HG03045 (cell line): ENCODE measurements around the gene FNDC3B.

ENCODE experiments used
- ATAC-seq: cut with Tn5 transposase; IDR thresholded peaks from one replicate; pipeline ENCODE4 v1.9.1; 2021; ENCODE audit warnings: mild to moderate bottlenecking, moderate library complexity; ENCODE audit not compliant: unreplicated experiment

The FNDC3B gene

DNA sequence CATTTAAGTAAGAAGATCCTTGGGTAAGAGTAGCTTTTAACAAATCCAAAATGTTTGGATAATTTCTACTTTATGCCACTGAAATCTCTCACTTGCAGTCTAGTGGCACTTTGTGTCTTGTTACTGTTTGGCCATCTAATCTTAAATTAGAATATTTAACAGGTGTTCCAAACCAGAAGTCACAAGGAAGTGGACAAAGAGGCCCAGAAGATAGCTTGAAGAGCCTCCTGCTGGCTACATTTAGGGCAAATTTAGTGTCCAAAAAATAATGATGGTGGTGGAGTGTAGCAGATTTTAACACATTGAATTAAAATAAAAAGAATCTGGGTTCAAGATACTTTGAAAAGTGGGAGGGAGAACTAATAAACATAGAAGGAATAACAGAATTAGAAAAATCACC, 236.7 kb downstream of the FNDC3B start:
- no peak for ATAC-seq

DNA sequence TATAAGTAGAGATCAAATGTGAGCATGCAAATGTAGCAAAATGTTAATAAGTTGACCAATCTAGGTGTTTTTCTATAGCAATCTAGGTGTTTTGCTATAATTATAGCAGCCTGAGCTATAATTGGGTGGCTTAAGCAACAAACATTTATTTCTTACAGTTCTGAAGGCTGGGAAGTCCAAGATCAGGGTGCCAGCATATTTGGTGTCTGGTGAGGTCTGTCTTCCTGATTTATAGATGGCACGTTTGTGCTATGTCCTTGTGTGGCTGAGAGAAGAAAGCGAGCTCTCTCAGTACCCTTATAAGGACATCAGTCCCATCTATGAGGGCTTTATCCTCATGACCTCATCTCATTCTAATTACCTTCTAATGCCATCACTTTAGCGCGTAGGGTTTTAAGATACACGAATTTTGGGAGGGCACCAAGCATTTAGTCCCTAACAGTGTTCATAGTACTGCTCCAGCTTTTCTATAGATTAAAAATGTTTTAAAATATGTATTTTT, 237.8 kb downstream of the FNDC3B start:
- ATAC-seq: no peak

DNA sequence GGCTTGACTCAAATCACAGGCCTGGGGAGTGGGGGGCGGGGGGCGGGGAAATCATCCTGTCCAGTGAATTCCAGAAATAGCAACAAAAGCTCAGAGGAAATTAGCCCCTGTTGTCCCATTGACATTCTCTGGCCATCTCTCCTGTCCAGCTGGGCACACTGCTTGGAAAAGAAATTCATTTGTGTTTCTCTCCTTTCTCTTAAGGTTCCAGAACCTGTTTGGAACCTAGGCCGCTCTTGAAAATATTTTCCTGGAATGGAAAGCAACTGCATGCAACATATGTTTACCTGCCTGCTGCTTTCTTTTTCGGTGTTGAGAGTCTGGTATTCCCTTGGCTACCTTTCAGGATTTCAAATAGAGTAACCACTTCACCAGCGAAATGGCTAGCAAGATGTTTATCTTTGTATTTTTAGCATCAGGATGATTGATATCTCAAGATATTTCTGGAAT, 239.8 kb downstream of the FNDC3B start:
- ATAC-seq: no peak

DNA sequence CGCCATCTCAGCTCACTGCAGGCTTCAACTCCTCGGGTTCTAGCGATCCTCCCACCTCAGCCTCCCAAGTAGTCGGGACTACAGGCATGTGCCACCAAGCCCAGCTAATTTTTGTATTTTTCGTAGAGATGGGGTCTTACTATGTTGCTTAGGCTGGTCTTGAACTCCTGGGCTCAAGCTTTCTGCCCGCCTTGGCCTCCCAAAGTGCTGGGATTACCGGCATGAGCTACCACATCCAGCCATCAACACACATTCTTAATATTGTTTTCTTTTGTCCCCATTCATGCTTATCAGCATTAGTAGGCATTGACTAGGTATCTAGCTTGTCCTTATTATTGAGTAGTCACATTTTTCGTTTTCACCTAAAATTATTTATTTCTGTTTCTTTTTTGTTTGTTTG, 240.6 kb downstream of the FNDC3B start:
- no peak for ATAC-seq

DNA sequence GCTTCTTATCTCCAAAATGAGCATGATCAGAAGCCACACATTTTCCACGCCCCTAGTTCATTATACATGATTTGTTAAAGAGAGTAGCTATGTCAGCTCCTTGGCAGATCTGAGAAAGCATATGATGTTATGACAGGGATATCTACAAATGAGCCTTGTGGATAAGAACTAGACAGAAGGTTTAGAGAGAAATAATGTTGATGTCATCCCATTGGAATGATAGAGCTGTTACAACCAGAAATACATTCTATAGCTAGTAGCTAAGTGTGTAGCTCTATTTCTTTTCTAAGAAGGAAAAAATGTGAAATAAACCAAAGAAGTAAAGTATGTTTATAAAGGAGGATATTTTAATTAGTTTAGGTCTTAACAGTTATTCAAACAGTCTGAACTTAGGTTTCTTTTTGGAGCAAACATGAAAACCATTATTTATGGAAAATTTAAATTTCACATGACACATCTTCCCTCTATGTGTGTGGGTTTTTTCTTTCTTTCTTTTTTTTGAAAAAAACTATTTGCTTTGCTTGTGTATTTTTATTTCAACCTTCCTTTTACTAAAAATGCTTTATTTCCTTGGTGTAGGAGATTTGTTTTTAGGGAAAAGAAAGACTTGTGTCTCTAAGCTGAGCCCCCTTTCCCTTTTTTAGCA, 241.2 kb downstream of the FNDC3B start:
- ATAC-seq: no peak

DNA sequence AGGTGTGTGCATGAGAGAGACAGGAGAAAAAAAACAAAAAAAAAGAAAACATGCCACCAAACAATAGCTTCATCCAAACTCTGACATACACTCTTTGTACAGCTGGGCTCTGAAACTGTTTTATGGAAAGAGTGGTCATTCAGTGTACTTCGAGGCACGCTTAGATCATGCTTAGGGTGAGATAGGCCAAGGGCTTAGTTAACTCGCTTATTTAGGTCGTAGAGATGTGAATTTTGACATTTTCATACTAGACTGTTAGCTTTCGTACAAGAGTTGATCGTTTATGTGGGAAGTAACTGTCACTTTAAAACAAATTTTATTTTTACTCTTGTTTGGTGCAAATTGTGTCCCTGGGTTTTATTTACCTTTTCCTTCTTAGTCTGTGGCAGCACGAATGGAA, 242.5 kb downstream of the FNDC3B start:
- no peak for ATAC-seq

DNA sequence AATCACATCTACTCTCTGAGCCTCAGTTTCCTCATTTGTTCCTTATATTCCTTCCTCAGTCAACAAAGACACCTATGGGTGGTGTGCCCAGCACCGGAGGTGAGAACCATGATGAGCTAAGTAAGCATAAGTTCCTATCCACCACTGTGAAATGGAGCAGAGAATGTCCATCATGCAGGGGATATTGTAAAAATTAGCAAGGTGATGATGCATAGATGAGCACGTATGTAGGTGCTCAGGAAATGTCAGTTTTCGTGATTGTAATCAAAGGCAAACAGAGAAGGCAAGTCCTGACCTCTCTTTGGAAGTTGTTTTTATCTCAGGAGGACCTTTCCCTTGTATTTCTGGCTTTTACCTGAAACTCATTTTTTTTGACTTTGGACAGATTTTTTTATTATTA, 243.5 kb downstream of the FNDC3B start:
- no peak for ATAC-seq

DNA sequence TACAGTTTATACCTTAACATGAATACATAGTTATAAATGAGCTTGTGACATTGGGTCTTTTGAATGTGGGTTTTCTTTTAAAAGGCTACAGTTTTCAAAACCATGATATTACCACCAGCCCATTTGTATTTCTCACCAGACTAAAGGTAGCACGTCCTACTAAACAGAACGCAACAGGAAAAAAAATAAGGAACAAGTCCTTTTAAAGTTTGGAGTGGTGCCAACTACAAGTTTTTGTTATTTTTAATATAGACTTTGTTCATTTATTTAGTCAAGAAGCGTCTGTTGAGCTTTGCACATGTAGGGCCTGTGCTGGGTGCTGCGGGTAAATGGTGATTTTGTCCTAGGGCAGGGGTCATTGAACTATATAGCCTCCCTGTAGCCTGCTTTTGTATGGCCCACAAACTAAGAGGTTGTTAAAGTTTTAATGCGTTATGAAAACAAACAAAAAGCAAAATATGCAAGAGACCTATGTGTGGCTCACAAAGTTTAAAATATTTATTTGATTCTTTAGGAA, 244.5 kb downstream of the FNDC3B start:
- no peak for ATAC-seq

DNA sequence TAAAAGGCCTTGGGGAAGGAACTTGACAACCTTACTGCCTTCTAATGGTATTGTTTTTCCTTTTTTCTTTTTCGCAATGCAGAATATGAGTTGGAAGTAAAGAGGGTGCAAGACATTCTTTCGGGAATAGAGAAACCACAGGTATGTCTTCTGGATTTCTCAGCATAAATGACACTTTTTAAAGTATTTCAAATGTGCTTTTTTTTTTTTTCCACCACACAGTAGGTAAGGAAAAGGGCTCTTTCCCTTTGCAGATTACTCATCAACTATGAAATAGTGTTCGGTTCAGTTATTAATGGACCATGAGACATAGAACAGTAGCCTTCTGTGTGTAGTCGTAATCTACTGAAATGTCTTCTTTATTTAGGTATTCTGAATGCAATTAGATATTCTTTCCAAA, 246.5 kb downstream of the FNDC3B start:
- no peak for ATAC-seq

DNA sequence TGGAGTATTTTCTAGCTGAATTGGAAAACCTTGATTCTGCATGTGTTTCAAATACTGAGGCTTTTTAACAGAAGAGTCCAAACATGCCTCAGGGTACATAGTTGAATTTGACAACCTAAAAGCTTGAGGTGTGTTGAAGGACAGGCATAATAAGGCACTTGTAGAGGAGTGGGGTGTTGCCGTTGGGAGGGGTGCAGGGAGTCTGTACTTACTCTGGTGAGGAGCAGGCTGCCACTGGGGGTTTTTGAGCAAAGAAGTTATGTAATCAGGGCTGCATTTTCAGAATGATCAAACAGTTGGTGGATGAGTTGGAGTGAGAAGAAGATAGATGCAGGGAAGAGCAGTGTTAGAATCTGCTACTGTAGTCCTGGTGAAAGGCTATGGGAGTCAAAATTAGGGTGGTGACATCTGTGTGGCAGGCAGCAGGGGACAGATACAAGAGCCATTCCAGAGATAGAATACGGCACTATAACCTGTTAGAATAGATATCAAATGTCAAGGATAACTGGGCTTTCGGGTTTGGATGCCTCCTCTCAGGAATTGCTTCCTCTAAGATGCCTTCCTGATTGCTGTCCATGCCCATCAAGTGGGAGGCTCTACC, 247.3 kb downstream of the FNDC3B start:
- no peak for ATAC-seq

DNA sequence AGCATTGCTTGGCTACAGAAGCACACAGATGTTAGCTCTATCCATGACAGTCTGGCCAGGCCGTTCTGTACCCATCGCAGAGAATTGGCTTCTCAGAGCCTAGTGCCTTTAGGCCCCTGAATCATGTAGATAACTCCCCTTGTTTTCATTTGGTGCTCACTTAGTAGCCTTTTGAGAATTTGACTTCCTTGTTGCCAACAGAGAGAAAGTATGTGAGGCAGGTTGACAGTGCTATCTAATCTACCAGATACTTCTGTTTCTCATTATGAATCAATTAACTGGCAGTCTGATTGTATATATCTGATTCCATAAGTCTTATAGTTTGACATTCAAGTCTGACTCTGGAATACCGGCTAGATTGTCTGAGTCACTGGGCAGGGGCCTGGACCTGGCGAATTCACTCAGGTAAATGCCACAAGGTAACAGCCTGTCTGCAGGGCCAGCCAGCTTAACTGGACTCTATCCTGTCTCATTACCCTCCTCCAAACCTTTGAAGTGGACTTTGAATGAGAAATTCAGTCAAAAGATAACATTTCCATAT, 248.6 kb downstream of the FNDC3B start:
- no peak for ATAC-seq

DNA sequence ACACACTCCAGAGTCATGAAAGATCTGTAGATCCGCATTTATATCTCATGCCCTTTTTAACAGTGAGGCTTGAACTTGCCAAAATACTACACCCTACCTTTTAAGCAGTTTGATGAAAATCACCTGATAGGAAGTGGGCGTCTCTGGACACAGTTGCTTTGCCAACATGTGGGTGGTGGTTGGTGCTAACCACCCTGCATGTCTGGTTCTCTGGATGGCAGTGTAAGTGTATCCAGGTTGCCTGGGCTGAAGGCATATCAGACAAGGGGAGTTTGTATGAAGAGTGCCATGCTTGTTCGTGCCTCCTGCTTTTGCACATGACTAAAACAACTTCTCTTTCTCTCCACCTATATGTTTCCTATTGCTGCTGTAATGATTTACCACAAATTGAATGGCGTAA, 249.3 kb downstream of the FNDC3B start:
- no peak for ATAC-seq

DNA sequence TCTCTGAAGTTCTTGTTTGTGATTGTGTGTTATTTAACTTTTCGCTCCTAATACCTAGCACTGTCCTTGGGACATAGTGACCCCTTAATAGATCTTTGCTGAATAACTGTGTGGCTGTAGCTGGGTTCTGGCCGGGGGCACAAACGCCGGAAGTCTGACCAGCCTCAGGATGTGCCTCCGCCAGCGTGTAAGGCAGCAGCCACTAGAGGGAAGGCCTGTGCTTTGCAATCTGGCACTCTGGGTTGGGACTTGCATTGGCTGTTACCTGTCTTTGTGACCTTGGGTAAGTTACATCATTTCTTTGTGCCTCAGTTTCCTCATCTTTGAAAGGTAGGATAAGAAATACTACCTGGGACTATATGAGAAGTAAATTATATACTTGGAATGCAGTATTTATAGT, 250.2 kb downstream of the FNDC3B start:
- peak; percentile 46 for ATAC-seq

DNA sequence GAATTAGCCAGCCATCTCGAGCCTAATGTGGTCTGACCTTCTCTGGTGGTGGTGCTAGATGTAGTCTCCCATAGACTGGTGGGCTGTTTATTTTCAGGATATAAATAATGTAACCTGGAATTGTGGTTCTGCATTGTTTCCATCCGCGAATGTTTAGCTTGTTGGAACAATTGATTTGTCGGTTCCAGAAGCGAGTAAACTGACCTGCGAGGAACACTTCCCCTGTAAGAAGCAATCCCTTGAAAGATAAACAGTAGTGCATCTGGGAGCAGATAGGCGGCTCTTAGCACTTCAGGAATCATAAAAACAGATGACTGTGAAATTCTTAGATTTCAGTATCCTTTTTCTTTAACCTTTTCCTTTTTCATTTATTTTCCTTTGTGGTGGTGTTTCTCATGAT, 251.1 kb downstream of the FNDC3B start:
- no peak for ATAC-seq

DNA sequence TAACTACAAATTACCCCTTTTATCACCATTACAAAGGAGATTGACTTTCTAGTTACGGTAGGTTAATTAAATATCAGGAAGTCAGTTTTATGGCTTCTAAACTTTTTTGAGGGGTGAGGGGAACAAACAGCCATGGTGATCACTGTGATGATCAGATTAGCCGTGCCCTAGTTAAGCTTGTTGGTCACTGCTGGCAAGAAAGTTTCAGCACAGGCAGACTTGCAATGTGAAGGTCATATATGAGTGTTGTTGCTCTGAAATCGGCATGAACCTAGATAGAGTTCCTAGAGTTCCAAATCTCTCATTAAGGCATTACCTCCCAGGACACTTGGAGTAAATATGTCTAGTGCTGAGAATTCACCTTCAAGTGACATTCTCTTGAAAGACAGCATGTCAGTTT, 252.3 kb downstream of the FNDC3B start:
- no peak for ATAC-seq

DNA sequence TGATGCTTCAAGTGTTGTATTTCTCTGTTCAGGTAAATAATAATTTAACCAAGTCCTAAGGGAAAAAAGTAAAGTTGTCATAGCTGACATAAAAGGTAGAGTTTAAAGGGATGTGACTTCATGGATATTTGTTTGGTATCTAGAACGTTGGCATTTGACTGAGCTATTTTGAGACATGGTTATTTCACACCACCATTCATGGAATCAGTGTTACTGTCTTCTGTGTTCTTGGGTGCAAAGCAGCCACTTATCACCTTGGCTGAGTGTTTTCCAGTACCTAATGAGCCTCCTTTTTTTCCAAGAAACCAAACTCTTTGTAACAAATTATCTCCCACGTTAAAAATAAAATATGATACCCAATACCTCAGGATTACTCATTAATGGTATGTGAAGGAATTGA, 253.0 kb downstream of the FNDC3B start:
- ATAC-seq: no peak

DNA sequence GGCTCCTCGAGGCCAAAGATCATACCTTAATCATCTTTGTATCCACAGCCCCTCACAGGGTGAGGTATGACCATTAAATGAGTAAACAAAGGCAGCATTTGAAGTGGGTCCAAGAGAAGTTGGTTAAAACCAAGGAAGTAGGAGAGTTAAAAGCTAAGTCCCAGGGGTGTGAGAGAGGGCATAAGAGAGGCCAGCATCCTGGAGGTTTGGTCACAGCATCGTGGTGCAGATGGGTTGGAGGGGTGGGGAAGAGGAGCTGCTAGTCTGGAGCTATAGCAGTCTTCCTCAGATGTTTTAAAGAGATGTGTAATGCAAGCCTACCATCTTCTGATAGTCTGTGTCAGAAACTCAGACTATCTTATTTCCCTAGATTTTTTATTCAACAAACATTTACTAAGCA, 253.7 kb downstream of the FNDC3B start:
- ATAC-seq: no peak

DNA sequence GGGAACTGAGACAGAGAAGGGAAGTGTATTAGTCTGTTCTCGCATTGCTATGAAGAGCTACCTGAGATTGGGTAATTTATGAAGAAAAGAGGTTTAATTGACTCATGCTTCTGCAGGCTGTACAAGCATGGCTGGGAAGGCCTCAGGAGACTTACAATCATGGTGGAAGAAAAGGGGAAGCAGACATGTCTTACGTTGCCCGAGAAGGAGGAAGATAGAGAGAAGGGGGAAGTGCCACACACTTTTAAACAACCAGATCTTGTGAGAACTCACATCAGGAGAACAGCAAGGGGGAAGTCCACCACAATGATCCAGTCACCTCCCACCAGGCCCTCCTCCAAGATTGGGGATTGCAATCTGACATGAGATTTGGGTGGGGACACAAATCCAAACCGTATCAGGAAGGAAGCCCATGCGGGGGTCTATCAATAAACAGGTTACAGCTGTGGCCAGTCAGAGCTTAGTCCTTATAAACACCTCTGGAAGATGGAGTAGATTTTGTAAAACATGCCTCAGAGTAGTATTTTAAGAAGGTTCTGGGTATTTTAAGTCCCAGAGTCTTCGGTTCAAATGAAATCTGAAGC, 254.9 kb downstream of the FNDC3B start:
- ATAC-seq: no peak

DNA sequence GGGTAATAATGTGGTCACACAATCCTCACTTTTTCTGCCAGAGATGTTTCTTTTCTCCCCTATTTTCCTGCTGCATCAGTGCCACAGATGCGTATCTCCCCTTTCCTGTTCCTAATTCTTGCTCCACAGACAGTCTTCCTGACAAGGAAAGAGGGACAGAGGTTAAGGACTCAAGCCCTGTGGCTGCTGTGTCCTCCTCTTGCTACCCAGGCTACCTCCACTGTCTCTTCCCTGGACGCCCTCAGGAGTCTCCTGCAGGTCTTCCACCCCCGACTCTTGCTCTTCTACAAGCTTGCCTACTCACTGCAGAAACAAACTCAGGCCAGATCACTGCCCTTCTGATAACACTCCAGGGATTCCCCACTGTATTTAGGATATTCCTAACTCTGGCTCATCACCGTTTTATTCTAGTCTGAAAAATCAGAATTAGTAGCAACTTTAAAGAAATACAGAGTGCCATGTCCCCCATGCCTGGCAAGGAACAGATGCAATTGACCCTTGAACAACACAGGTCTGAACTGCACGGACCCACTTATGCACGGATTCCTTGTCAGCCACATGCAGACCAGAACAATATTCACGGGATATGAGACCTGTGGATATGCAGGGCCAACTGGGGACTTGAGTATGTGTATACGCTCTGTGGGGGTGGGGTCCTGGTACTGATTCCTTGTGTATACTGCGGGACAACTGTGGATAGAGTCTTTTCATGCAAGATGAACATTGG, 257.0 kb downstream of the FNDC3B start:
- no peak for ATAC-seq

DNA sequence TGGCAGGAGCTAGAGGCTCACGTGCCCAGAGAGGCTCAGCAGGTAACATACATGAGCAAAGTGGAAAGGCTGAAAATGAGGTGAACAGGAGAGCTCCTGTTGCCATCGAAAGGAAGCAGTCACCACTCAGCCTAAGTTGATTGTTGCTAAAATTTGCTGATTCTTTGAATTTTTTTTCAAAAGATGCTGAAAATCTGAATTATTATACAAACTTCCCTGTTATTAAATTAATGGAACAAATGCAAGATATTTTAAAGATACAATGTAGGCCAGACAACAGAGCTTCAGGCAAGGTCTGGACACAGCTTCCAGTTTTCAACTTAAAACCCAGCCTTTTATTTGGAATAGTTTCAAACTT, 257.6 kb downstream of the FNDC3B start:
- no peak for ATAC-seq

DNA sequence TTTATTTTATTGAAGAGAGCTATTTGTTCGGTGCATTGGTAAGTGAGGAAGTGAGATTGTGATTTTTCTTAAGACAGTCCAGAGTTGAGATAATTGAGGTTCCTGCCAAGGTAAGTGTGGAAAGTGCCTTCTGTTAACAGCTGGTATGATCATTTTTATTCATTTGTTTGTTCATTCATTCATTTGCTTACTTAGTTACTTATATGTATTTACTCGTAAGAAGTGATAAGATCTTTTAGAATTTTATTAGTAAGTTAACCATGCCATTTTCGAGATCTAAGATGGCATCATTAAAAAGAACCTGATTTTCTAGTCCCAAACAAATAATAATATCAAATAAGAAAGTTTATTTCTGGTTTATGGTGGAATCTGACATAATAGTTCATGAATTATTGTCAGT, 258.9 kb downstream of the FNDC3B start:
- ATAC-seq: no peak
